Astrocyte of the spinal cord (primary cell): ENCODE results near the gene MVB12B.

Experiments
- DNase-seq: peaks from one replicate; pipeline ENCODE4 v3.0.0; 2011; ENCODE audit warnings: low read depth, low spot score
- H3K4me3 ChIP-seq: 2 replicates; pipeline ENCODE4 v1.5.1; 2011; ENCODE audit warnings: low read depth, mild to moderate bottlenecking, low read length, moderate library complexity
- CTCF ChIP-seq: IDR thresholded peaks from 2 replicates; pipeline ENCODE4 v1.5.1; 2012; ENCODE audit warnings: low read depth, mild to moderate bottlenecking, low read length, inconsistent platforms
- in situ Hi-C: cut with HindIII; loops from 2 replicates; pipeline ENCODE4 v1.10.0; 2017; ENCODE audit warnings: low sequenced_read_pairs

The MVB12B gene

GRCh38 chr9:126366366-126367011 is 39.9 kb downstream of the MVB12B start:
- TF ChIP-seq CTCF = no peak
- in situ Hi-C loops = no loop called here
- no peak for DNase-seq
- no peak overlapping the region for H3K4me3 ChIP-seq

GRCh38 chr9:126367139-126367538 is 40.5 kb downstream of the MVB12B start:
- TF ChIP-seq CTCF = no peak
- in situ Hi-C loops = no loop called here

GRCh38 chr9:126367616-126368015 is 41.0 kb downstream of the MVB12B start:
- TF ChIP-seq CTCF = no peak
- H3K4me3 ChIP-seq = no peak overlapping the region
- in situ Hi-C loops = no loop called here
- no peak for DNase-seq

More at GRCh38 chr9:126367139-126367538, 40.5 kb downstream of the MVB12B start:
- no peak for DNase-seq
- H3K4me3 ChIP-seq = no peak overlapping the region

- in situ Hi-C loops = no loop called here
- H3K4me3 ChIP-seq = no peak overlapping the region
- DNase-seq = no peak
- no peak for TF ChIP-seq CTCF
Measured at GRCh38 chr9:126368020-126368419, 41.4 kb downstream of the MVB12B start.

- no peak for TF ChIP-seq CTCF
- no peak for DNase-seq
- no peak overlapping the region for H3K4me3 ChIP-seq
- in situ Hi-C loops = no loop called here
Measured at GRCh38 chr9:126371007-126371870, 44.6 kb downstream of the MVB12B start.

GRCh38 chr9:126372716-126373115 is 46.1 kb downstream of the MVB12B start:
- no peak overlapping the region for H3K4me3 ChIP-seq
- TF ChIP-seq CTCF = no peak
- in situ Hi-C loops = no loop called here
- no peak for DNase-seq
